ENCODE data around the gene MED27. TPM values are rescaled to one million over a fixed set of nuclear protein-coding genes. Genes with fewer than 3 reads are reported as not detected.

Gene MED27
- total RNA-seq, 3 donors from 2014 or later, result 14.4 to 20.3 (median 15.8) TPM

GRCh38 chr9:131992906-131993657 is 86.6 kb downstream of the MED27 start:
- no peaks in the 10 kb centered on the region for H3K27me3 ChIP-seq
- no peak for DNase-seq (ENCODE audit: low spot score in 2 of 2)

GRCh38 chr9:131987232-131987631 is 92.4 kb downstream of the MED27 start:
- Histone ChIP-seq H3K4me1 (no peaks in the 10 kb centered on the region), H3K27ac (no peak overlapping the region), H3K36me3 (no peaks in the 10 kb centered on the region), H3K27me3 (no peaks in the 10 kb centered on the region), H3K4me3 (no peak overlapping the region), H3K9me3 (no peaks in the 10 kb centered on the region)
- no peak for TF ChIP-seq POLR2AphosphoS5 (IDR thresholded peaks at IDR 0.05)
- TF ChIP-seq POLR2A (IDR thresholded peaks at IDR 0.05), result no peak
- no peak for TF ChIP-seq CTCF (IDR thresholded peaks at IDR 0.05)
- no peak for DNase-seq (ENCODE audit: low spot score in 2 of 2)
- intact Hi-C loops (cut with DNase I; ENCODE audit: low total_unique reads), result no loop called here

More at GRCh38 chr9:131992906-131993657, 86.6 kb downstream of the MED27 start:
- H3K27ac ChIP-seq, result no peak overlapping the region
- no peaks in the 10 kb centered on the region for H3K4me1 ChIP-seq
- H3K36me3 ChIP-seq, result no peaks in the 10 kb centered on the region
- no peak overlapping the region for H3K4me3 ChIP-seq
- intact Hi-C loops (cut with DNase I; ENCODE audit: low total_unique reads), result no loop called here
- H3K9me3 ChIP-seq, result no peaks in the 10 kb centered on the region
- TF ChIP-seq CTCF (IDR thresholded peaks at IDR 0.05) (no peak), POLR2AphosphoS5 (IDR thresholded peaks at IDR 0.05) (no peak), POLR2A (IDR thresholded peaks at IDR 0.05) (no peak)

- no peaks in the 10 kb centered on the region for H3K36me3 ChIP-seq
- intact Hi-C loops (cut with DNase I; ENCODE audit: low total_unique reads), result no loop called here
- no peak overlapping the region for H3K27ac ChIP-seq
- no peak for DNase-seq (ENCODE audit: low spot score in 2 of 2)
- H3K4me1 ChIP-seq, result no peaks in the 10 kb centered on the region
- no peaks in the 10 kb centered on the region for H3K9me3 ChIP-seq
- H3K27me3 ChIP-seq, result no peaks in the 10 kb centered on the region
- H3K4me3 ChIP-seq, result no peak overlapping the region
- TF ChIP-seq CTCF (IDR thresholded peaks at IDR 0.05) (no peak), POLR2A (IDR thresholded peaks at IDR 0.05) (no peak), POLR2AphosphoS5 (IDR thresholded peaks at IDR 0.05) (no peak)
Observed at GRCh38 chr9:131986576-131986975, 93.1 kb downstream of the MED27 start.

- H3K27me3 ChIP-seq, result no peaks in the 10 kb centered on the region
- no peak for DNase-seq (ENCODE audit: low spot score in 2 of 2)
- H3K4me1 ChIP-seq, result no peaks in the 10 kb centered on the region
- TF ChIP-seq POLR2AphosphoS5 (IDR thresholded peaks at IDR 0.05) (no peak), POLR2A (IDR thresholded peaks at IDR 0.05) (no peak), CTCF (IDR thresholded peaks at IDR 0.05) (no peak)
- no peak overlapping the region for H3K27ac ChIP-seq
- intact Hi-C loops (cut with DNase I; ENCODE audit: low total_unique reads), result no loop called here
- no peaks in the 10 kb centered on the region for H3K36me3 ChIP-seq
- H3K9me3 ChIP-seq, result no peaks in the 10 kb centered on the region
- no peak overlapping the region for H3K4me3 ChIP-seq
Observed at GRCh38 chr9:131986089-131986488, 93.6 kb downstream of the MED27 start.

- DNase-seq (ENCODE audit: low spot score in 2 of 2), result no peak
- Histone ChIP-seq H3K27me3 (no peaks in the 10 kb centered on the region), H3K9me3 (no peaks in the 10 kb centered on the region), H3K4me1 (no peaks in the 10 kb centered on the region), H3K36me3 (no peaks in the 10 kb centered on the region), H3K27ac (no peak overlapping the region), H3K4me3 (no peak overlapping the region)
- intact Hi-C loops (cut with DNase I; ENCODE audit: low total_unique reads), result no loop called here
- TF ChIP-seq POLR2AphosphoS5 (IDR thresholded peaks at IDR 0.05) (no peak), CTCF (IDR thresholded peaks at IDR 0.05) (no peak), POLR2A (IDR thresholded peaks at IDR 0.05) (no peak)
Observed at GRCh38 chr9:131984564-131984963, 95.1 kb downstream of the MED27 start.
